OCI-LY7 (cell line): ENCODE results near the gene C1orf56.

ENCODE experiments used
- EZH2phosphoT487 ChIP-seq: fragments of 200-600 bp; sonication (generic); IDR thresholded peaks from 2 replicates; pipeline ENCODE4 v1.6.1; 2018; ENCODE audit warnings: low read depth, borderline replicate concordance, mild to moderate bottlenecking, mixed run types, antibody characterized with exemption, low read length, moderate library complexity, mixed read lengths
- TF ChIP-seq, protein P1 (sequence below): fragments of 200-600 bp; sonication (generic); conservative IDR thresholded peaks from 2 replicates; pipeline ENCODE4 v1.5.1; 2014; ENCODE audit warnings: mild to moderate bottlenecking, antibody characterized with exemption, low read length, moderate library complexity, mixed read lengths

DNA sequence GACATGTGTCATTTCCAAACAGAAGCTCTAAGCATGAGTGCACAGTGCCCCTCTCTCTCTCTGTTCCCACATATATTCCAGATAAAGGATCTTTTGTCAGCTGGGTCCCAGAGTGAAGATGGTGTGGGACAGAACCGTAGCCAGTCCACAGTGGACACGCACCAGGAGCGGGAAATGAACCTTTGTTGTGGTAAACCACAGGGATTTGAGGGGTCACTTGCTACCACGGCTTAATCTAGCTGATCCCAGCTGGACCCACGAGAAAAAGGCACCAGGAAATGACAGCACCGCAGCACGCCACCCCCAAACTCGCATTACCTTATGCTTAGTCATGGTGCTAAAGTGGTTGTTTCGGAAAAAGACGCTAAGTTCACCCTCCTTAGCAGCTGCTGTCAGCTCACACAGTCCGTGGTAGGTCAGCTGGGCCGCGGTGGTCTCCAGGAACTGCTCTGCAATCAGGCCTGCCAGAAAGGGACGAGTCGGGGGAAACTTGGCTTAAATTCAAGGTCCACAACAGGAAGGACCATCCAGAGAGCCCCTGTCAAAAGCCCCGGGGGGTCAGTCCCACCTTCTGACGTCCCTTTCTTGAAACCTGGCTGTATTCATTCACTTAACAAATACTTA is 48.4 kb upstream of the C1orf56 start:
- TF ChIP-seq, protein P1, sequence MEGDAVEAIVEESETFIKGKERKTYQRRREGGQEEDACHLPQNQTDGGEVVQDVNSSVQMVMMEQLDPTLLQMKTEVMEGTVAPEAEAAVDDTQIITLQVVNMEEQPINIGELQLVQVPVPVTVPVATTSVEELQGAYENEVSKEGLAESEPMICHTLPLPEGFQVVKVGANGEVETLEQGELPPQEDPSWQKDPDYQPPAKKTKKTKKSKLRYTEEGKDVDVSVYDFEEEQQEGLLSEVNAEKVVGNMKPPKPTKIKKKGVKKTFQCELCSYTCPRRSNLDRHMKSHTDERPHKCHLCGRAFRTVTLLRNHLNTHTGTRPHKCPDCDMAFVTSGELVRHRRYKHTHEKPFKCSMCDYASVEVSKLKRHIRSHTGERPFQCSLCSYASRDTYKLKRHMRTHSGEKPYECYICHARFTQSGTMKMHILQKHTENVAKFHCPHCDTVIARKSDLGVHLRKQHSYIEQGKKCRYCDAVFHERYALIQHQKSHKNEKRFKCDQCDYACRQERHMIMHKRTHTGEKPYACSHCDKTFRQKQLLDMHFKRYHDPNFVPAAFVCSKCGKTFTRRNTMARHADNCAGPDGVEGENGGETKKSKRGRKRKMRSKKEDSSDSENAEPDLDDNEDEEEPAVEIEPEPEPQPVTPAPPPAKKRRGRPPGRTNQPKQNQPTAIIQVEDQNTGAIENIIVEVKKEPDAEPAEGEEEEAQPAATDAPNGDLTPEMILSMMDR, result no peak
- TF ChIP-seq EZH2phosphoT487, result no peak
